Measurements from ENCODE around the gene IL27RA.

- TF ChIP-seq EZH2 (IDR thresholded peaks at IDR 0.05) = no peak
- TF ChIP-seq POLR2AphosphoS5 (IDR thresholded peaks at IDR 0.05; ENCODE audit: borderline replicate concordance, low read depth, low read length) = no peak
- no peak for TF ChIP-seq FOXP2 (optimal IDR thresholded peaks at IDR 0.05; ENCODE audit: control extremely low read depth, extremely low read length, insufficient read depth)
Observed at GRCh38 chr19:13981988-13982501, 49.5 kb upstream of the IL27RA start.
